GM21786 (cell line): ENCODE results near the gene GRK3.
"Not testable (repeated sequence)": the region's sequence is repeated elsewhere in the genome, so short reads cannot be mapped to it uniquely, and the experiment has no call there.

Source experiments
- ATAC-seq: cut with Tn5 transposase; IDR thresholded peaks from one replicate; pipeline ENCODE4 v1.9.1; 2021; ENCODE audit not compliant: unreplicated experiment

The GRK3 gene

GRCh38 chr22:25564320-25564978 lies at the start of gene GRK3:
TSS of gene GRK3 (plus strand) at chr22:25564675. CDS start at chr22:25565041, 366 bp downstream.
- peak; percentile 28 for ATAC-seq

GRCh38 chr22:25518000-25518663 lies 46.3 kb upstream of the GRK3 start:
- no peak for ATAC-seq

- ATAC-seq, result no peak
These were observed 39.1 kb upstream of the GRK3 start for GRCh38 chr22:25525376-25525775.

GRCh38 chr22:25525804-25526584 lies 38.5 kb upstream of the GRK3 start:
- not testable (repeated sequence) for ATAC-seq

GRCh38 chr22:25527016-25527415 lies 37.5 kb upstream of the GRK3 start:
- not testable (repeated sequence) for ATAC-seq

GRCh38 chr22:25528068-25528467 lies 36.4 kb upstream of the GRK3 start:
- ATAC-seq, result not testable (repeated sequence)

- ATAC-seq, result not testable (repeated sequence)
These were observed 35.4 kb upstream of the GRK3 start for GRCh38 chr22:25529059-25529458.

- ATAC-seq, result not testable (repeated sequence)
These were observed 34.8 kb upstream of the GRK3 start for GRCh38 chr22:25529541-25530137.

- not testable (repeated sequence) for ATAC-seq
These were observed 32.8 kb upstream of the GRK3 start for GRCh38 chr22:25531677-25532076.

GRCh38 chr22:25534724-25535123 lies 29.8 kb upstream of the GRK3 start:
- ATAC-seq, result no peak

GRCh38 chr22:25536589-25536988 lies 27.9 kb upstream of the GRK3 start:
- ATAC-seq, result no peak

GRCh38 chr22:25540166-25540907 lies 24.1 kb upstream of the GRK3 start:
- no peak for ATAC-seq

GRCh38 chr22:25540908-25541660 lies 23.4 kb upstream of the GRK3 start:
- ATAC-seq, result no peak

GRCh38 chr22:25542191-25542590 lies 22.3 kb upstream of the GRK3 start:
- no peak for ATAC-seq

GRCh38 chr22:25542720-25543402 lies 21.6 kb upstream of the GRK3 start:
- no peak for ATAC-seq

GRCh38 chr22:25545146-25545545 lies 19.3 kb upstream of the GRK3 start:
- ATAC-seq, result no peak

- no peak for ATAC-seq
These were observed 18.8 kb upstream of the GRK3 start for GRCh38 chr22:25545672-25546071.

GRCh38 chr22:25546242-25546641 lies 18.2 kb upstream of the GRK3 start:
- ATAC-seq, result no peak

- ATAC-seq, result no peak
These were observed 17.7 kb upstream of the GRK3 start for GRCh38 chr22:25546751-25547150.
